COLO829 (cell line): ENCODE measurements around the gene IFNA4.

ENCODE experiments used
- DNase-seq: peaks from one replicate; pipeline ENCODE4 v3.0.0; 2012; ENCODE audit warnings: low spot score

The IFNA4 gene

GRCh38 chr9:21165516-21165915 is 21.9 kb downstream of the IFNA4 start:
- no peak for DNase-seq

GRCh38 chr9:21160178-21160577 is 27.2 kb downstream of the IFNA4 start:
- DNase-seq: no peak

GRCh38 chr9:21155501-21155900 is 31.9 kb downstream of the IFNA4 start:
- DNase-seq: no peak

GRCh38 chr9:21154018-21154608 is 33.3 kb downstream of the IFNA4 start:
- DNase-seq: peak; percentile 24

- DNase-seq: no peak
Observed at GRCh38 chr9:21153336-21154017, 33.9 kb downstream of the IFNA4 start.

- no peak for DNase-seq
Observed at GRCh38 chr9:21144603-21145002, 42.8 kb downstream of the IFNA4 start.

GRCh38 chr9:21141427-21141882 is 45.9 kb downstream of the IFNA4 start, which contains the start of gene IFNW1:
Gene IFNW1 (minus strand): TSS chr9:21141832. CDS start chr9:21141570, 262 bp downstream.
- no peak for DNase-seq

- no peak for DNase-seq
Observed at GRCh38 chr9:21137020-21137419, 50.4 kb downstream of the IFNA4 start.
